Keratinocyte (primary cell): ENCODE data around the gene SLC17A2.

ENCODE experiments used
- EZH2 ChIP-seq: IDR thresholded peaks from one replicate; pipeline ENCODE4 v1.6.1; 2012; ENCODE audit warnings: inconsistent platforms, mild to moderate bottlenecking, low read length, moderate library complexity
- TF ChIP-seq, protein P1 (sequence below), 3 experiments: IDR thresholded peaks in 1 of 3; conservative IDR thresholded peaks in 1 of 3; optimal IDR thresholded peaks in 1 of 3; 2 replicates in 2 of 3; 3 replicates in 1 of 3; pipeline versions ENCODE3 to v1.5.1; 2011; ENCODE audit warnings: low read length in 3 of 3, mild to moderate bottlenecking in 3 of 3, moderate library complexity in 2 of 3, control low read depth in 1 of 3, inconsistent platforms in 1 of 3; ENCODE audit not compliant: insufficient read depth in 2 of 3; ENCODE audit errors: extremely low read depth in 1 of 3

- TF ChIP-seq, protein P1, sequence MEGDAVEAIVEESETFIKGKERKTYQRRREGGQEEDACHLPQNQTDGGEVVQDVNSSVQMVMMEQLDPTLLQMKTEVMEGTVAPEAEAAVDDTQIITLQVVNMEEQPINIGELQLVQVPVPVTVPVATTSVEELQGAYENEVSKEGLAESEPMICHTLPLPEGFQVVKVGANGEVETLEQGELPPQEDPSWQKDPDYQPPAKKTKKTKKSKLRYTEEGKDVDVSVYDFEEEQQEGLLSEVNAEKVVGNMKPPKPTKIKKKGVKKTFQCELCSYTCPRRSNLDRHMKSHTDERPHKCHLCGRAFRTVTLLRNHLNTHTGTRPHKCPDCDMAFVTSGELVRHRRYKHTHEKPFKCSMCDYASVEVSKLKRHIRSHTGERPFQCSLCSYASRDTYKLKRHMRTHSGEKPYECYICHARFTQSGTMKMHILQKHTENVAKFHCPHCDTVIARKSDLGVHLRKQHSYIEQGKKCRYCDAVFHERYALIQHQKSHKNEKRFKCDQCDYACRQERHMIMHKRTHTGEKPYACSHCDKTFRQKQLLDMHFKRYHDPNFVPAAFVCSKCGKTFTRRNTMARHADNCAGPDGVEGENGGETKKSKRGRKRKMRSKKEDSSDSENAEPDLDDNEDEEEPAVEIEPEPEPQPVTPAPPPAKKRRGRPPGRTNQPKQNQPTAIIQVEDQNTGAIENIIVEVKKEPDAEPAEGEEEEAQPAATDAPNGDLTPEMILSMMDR (optimal IDR thresholded peaks at IDR 0.05 in 1 of 3, IDR thresholded peaks at IDR 0.05 in 1 of 3, conservative IDR thresholded peaks at IDR 0.05 in 1 of 3; ENCODE audit: extremely low read depth in 1 of 3, insufficient read depth in 2 of 3, low read length in 3 of 3) = no peak
- no peak for TF ChIP-seq EZH2
These were observed 31.9 kb upstream of the SLC17A2 start, which contains the start of gene TRIM38 for GRCh38 chr6:25962149-25963127.
